Effector CD8-positive, alpha-beta T cell (primary cell): Measurements from ENCODE around the gene KCNN1.
"Not testable (repeated sequence)": the region's sequence is repeated elsewhere in the genome, so short reads cannot be mapped to it uniquely, and the experiment has no call there.

Experiments used
- DNase-seq: peaks from one replicate; lab custom pipeline; 2025; lab: John Stamatoyannopoulos, UW

KCNN1 gene

GRCh38 chr19:18027151-18027550 lies 60.2 kb downstream of the KCNN1 start:
- no peak for DNase-seq

- no peak for DNase-seq
Measured at GRCh38 chr19:18029617-18030338, 62.9 kb downstream of the KCNN1 start.

GRCh38 chr19:18031401-18031800 lies 64.5 kb downstream of the KCNN1 start:
- not testable (repeated sequence) for DNase-seq

- not testable (repeated sequence) for DNase-seq
Measured at GRCh38 chr19:18032102-18032501, 65.2 kb downstream of the KCNN1 start.

- DNase-seq = no peak
Measured at GRCh38 chr19:18041054-18041453, 74.1 kb downstream of the KCNN1 start.

- no peak for DNase-seq
Measured at GRCh38 chr19:18043676-18044075, 76.8 kb downstream of the KCNN1 start.

GRCh38 chr19:18044825-18045304 lies 78.0 kb downstream of the KCNN1 start:
- DNase-seq = peak; percentile 49

GRCh38 chr19:18045307-18046050 lies 78.6 kb downstream of the KCNN1 start:
- DNase-seq = no peak

GRCh38 chr19:18046059-18046718 lies 79.3 kb downstream of the KCNN1 start:
- no peak for DNase-seq

GRCh38 chr19:18049385-18049784 lies 82.5 kb downstream of the KCNN1 start:
- DNase-seq = no peak
